GM12875 (cell line): ENCODE measurements around the gene TRPC4AP.

Experiments used
- H3K4me3 ChIP-seq: one replicate; pipeline ENCODE4 v1.5.1; 2011; ENCODE audit warnings: low read depth, low read length, control low read depth
- CTCF ChIP-seq: IDR thresholded peaks from 2 replicates; pipeline ENCODE4 v1.5.1; 2011; ENCODE audit warnings: low read depth, mild to moderate bottlenecking, control low read depth, inconsistent platforms, low read length, moderate library complexity, borderline replicate concordance; ENCODE audit not compliant: insufficient read depth

Gene TRPC4AP

GRCh38 chr20:34986311-34987287 lies 106.0 kb downstream of the TRPC4AP start:
- no peak for TF ChIP-seq CTCF

GRCh38 chr20:34985461-34986310 lies 106.9 kb downstream of the TRPC4AP start:
- no peak for TF ChIP-seq CTCF
- H3K4me3 ChIP-seq: no peak overlapping the region

More at GRCh38 chr20:34986311-34987287, 106.0 kb downstream of the TRPC4AP start:
- H3K4me3 ChIP-seq: no peak overlapping the region

- no peak for TF ChIP-seq CTCF
- no peak overlapping the region for H3K4me3 ChIP-seq
These were observed 107.8 kb downstream of the TRPC4AP start for GRCh38 chr20:34984756-34985261.

- TF ChIP-seq CTCF: no peak
- no peak overlapping the region for H3K4me3 ChIP-seq
These were observed 108.4 kb downstream of the TRPC4AP start for GRCh38 chr20:34983995-34984735.

- no peak overlapping the region for H3K4me3 ChIP-seq
- TF ChIP-seq CTCF: no peak
These were observed 109.4 kb downstream of the TRPC4AP start for GRCh38 chr20:34983089-34983820.
